ENCODE data around the gene RAB11FIP3. TPM values are rescaled to one million over a fixed set of nuclear protein-coding genes. Genes with fewer than 3 reads are reported as not detected.

Gene RAB11FIP3
- total and polyA plus RNA-seq, 10 of the 15 experiments (the other 5 are each of a cell fraction or from before 2014, with no cell fraction given) = 1.2 to 27.3 (median 7.7) TPM

DNA sequence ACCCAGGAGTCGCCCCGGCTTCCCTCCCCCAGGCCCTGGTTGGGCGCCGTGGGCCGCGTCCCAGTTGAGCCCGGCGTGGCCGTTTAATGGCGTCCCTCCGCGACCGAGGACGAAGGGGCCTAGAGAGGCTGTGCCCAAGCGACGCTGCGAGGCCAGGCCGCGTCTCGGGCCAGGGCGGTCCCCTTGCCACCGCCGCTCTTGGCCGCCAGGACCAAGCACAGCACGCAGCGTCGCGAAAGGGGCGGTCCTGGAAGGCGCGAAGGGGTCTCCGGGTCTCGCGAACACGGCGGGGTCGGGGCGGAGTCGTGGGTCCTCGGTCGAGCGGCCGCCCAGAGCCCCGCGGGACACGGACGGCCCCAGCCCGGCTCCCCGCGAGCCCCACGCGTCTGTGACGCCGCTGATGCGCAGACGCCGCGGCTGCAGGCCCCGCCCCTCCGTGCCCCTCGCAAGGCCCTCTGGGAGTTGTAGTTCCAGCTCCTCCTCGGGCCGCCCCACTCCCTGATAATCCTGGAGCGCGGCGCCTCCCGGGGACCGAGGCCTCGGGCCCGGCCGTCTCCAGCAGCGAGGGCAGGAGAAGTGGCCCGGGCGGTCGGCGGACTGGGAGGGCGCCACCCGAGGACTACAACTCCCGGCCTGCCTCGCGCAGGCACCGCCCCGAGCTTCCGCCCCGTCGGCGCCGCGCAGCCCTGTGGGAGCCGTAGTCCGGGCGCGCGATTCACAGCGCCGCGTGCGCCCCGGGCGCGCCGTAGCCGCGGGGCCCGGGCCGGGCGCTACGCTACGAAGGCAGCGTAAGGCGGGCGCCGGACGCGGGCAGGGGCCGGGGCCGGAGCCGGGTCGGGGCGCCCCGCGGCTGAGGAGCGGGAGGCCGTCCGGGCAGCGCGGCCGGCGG lies 101.8 kb downstream of the RAB11FIP3 start, which contains the start of gene CAPN15 (continued):
- TF ChIP-seq IRF4 (IDR thresholded peaks at IDR 0.05; ENCODE audit: low read depth, low read length) (no peak), KLF5 (IDR thresholded peaks at IDR 0.05; ENCODE audit: partially characterized antibody) (peak; percentile 59), MTA3 (IDR thresholded peaks at IDR 0.05; ENCODE audit: borderline replicate concordance, low read length) (no peak), FOS (IDR thresholded peaks at IDR 0.05; ENCODE audit: borderline replicate concordance, extremely low read depth, insufficient read length) (no peak), TBL1XR1 (IDR thresholded peaks at IDR 0.05; ENCODE audit: low read depth, low read length) (peak; percentile 49; the same call in 1 of the 2 replicates), RB1 (IDR thresholded peaks at IDR 0.05; ENCODE audit: borderline replicate concordance) (peak; percentile 79), ZNF24 (IDR thresholded peaks at IDR 0.05) (0 out of 2 replicates have a peak, but pooled peaks have one; percentile 16), POLR2A (IDR thresholded peaks at IDR 0.05; ENCODE audit: low read depth, low read length) (peak; percentile 81), ZNF384 (IDR thresholded peaks at IDR 0.05; ENCODE audit: borderline replicate concordance, low read depth, low read length) (no peak), NFIC (IDR thresholded peaks at IDR 0.05; ENCODE audit: low read depth, low read length) (no peak), IKZF1 (conservative IDR thresholded peaks at IDR 0.05) (peak; percentile 100), STAT3 (IDR thresholded peaks at IDR 0.05; ENCODE audit: low read depth, low read length) (no peak), RAD51 (IDR thresholded peaks at IDR 0.05) (no peak), TARDBP (IDR thresholded peaks at IDR 0.05; ENCODE audit: borderline replicate concordance) (0 out of 2 replicates have a peak, but pooled peaks have one; percentile 61)
- TF ChIP-seq, protein P1, sequence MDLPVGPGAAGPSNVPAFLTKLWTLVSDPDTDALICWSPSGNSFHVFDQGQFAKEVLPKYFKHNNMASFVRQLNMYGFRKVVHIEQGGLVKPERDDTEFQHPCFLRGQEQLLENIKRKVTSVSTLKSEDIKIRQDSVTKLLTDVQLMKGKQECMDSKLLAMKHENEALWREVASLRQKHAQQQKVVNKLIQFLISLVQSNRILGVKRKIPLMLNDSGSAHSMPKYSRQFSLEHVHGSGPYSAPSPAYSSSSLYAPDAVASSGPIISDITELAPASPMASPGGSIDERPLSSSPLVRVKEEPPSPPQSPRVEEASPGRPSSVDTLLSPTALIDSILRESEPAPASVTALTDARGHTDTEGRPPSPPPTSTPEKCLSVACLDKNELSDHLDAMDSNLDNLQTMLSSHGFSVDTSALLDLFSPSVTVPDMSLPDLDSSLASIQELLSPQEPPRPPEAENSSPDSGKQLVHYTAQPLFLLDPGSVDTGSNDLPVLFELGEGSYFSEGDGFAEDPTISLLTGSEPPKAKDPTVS (IDR thresholded peaks at IDR 0.05; ENCODE audit: low read depth, low read length) = no peak
- TF ChIP-seq, protein P2, sequence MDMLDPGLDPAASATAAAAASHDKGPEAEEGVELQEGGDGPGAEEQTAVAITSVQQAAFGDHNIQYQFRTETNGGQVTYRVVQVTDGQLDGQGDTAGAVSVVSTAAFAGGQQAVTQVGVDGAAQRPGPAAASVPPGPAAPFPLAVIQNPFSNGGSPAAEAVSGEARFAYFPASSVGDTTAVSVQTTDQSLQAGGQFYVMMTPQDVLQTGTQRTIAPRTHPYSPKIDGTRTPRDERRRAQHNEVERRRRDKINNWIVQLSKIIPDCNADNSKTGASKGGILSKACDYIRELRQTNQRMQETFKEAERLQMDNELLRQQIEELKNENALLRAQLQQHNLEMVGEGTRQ (IDR thresholded peaks at IDR 0.05; ENCODE audit: borderline replicate concordance, low read depth, low read length) = no peak
- TF ChIP-seq, protein P3, sequence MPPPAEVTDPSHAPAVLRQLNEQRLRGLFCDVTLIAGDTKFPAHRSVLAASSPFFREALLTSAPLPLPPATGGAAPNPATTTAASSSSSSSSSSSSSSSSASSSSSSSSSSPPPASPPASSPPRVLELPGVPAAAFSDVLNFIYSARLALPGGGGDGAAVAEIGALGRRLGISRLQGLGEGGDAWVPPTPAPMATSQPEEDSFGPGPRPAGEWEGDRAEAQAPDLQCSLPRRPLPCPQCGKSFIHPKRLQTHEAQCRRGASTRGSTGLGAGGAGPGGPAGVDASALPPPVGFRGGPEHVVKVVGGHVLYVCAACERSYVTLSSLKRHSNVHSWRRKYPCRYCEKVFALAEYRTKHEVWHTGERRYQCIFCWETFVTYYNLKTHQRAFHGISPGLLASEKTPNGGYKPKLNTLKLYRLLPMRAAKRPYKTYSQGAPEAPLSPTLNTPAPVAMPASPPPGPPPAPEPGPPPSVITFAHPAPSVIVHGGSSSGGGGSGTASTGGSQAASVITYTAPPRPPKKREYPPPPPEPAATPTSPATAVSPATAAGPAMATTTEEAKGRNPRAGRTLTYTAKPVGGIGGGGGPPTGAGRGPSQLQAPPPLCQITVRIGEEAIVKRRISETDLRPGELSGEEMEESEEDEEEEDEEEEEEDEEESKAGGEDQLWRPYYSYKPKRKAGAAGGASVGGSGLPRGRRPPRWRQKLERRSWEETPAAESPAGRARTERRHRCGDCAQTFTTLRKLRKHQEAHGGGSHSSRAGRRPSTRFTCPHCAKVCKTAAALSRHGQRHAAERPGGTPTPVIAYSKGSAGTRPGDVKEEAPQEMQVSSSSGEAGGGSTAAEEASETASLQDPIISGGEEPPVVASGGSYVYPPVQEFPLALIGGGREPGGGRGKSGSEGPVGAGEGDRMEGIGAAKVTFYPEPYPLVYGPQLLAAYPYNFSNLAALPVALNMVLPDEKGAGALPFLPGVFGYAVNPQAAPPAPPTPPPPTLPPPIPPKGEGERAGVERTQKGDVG (CRISPR knock-in tag; IDR thresholded peaks at IDR 0.05) = no peak
- TF ChIP-seq, protein P4, sequence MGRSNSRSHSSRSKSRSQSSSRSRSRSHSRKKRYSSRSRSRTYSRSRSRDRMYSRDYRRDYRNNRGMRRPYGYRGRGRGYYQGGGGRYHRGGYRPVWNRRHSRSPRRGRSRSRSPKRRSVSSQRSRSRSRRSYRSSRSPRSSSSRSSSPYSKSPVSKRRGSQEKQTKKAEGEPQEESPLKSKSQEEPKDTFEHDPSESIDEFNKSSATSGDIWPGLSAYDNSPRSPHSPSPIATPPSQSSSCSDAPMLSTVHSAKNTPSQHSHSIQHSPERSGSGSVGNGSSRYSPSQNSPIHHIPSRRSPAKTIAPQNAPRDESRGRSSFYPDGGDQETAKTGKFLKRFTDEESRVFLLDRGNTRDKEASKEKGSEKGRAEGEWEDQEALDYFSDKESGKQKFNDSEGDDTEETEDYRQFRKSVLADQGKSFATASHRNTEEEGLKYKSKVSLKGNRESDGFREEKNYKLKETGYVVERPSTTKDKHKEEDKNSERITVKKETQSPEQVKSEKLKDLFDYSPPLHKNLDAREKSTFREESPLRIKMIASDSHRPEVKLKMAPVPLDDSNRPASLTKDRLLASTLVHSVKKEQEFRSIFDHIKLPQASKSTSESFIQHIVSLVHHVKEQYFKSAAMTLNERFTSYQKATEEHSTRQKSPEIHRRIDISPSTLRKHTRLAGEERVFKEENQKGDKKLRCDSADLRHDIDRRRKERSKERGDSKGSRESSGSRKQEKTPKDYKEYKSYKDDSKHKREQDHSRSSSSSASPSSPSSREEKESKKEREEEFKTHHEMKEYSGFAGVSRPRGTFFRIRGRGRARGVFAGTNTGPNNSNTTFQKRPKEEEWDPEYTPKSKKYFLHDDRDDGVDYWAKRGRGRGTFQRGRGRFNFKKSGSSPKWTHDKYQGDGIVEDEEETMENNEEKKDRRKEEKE (IDR thresholded peaks at IDR 0.05) = no peak
- TF ChIP-seq, protein P5, sequence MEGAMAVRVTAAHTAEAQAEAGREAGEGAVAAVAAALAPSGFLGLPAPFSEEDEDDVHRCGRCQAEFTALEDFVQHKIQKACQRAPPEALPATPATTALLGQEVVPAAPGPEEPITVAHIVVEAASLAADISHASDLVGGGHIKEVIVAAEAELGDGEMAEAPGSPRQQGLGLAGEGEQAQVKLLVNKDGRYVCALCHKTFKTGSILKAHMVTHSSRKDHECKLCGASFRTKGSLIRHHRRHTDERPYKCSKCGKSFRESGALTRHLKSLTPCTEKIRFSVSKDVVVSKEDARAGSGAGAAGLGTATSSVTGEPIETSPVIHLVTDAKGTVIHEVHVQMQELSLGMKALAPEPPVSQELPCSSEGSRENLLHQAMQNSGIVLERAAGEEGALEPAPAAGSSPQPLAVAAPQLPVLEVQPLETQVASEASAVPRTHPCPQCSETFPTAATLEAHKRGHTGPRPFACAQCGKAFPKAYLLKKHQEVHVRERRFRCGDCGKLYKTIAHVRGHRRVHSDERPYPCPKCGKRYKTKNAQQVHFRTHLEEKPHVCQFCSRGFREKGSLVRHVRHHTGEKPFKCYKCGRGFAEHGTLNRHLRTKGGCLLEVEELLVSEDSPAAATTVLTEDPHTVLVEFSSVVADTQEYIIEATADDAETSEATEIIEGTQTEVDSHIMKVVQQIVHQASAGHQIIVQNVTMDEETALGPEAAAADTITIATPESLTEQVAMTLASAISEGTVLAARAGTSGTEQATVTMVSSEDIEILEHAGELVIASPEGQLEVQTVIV (IDR thresholded peaks at IDR 0.05; ENCODE audit: borderline replicate concordance, partially characterized antibody) = no peak
